HG02610 (cell line): ENCODE data around the gene ZMYM3.

Source experiments
- ATAC-seq: cut with Tn5 transposase; IDR thresholded peaks from one replicate; pipeline ENCODE4 v1.9.1; 2021; ENCODE audit warnings: mild to moderate bottlenecking, moderate library complexity; ENCODE audit not compliant: unreplicated experiment

ZMYM3 gene

DNA sequence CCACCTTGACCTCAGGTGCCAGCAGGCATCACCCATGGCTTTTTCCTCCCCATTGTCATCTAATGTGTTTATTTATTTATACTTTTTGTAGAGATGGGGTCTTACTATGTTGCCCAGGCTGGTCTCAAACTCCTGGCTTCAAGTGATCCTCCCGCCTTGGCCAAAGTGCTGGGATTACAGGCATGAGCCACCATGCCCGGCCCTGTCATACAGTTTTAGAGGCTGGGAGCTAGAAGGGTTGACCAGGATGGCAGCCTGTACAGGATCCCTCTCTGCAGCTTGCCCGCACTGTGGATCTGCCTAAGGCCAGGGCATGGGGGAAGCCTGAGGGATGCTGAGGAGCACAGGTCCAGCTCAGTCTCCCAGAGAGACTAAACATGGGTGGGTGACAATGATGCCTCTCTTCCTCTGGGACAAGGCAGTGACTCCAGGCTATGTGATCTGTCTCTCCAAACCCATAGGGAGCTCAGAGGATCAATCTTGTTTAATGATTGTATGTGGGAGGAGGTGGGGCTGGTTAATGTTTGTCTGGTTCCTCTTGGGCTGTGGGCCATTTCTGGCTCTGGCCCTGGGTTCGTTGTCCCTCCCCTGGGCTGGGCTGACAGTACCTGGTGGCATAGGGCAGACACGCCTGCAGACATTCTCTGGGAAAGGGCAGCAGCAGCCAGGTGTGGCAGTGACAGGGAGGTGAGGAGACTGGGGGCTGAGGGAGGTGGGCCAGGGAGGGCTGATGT lies 39.2 kb downstream of the ZMYM3 start:
- no peak for ATAC-seq

GRCh38 chrX:71214152-71214551 lies 39.8 kb downstream of the ZMYM3 start:
- ATAC-seq: no peak

DNA sequence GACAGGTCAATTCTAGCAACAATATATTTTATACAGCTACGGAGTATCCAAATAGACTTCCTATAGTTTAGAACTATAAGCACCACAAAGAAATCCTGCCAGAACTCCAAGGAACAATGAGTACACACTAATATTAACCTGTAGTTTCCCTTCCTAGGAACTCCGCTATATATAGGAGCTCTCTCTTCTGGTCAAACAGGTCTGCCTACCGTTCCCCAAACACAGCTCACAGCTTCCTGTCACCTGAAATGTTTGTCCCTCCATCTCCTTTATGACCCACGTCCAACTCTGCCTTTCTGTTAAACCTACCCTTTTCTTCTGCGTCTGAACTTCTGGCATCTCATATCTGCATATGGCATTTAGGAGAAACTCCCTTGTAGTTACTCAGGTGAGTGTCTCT lies 41.4 kb downstream of the ZMYM3 start:
- ATAC-seq: no peak

DNA sequence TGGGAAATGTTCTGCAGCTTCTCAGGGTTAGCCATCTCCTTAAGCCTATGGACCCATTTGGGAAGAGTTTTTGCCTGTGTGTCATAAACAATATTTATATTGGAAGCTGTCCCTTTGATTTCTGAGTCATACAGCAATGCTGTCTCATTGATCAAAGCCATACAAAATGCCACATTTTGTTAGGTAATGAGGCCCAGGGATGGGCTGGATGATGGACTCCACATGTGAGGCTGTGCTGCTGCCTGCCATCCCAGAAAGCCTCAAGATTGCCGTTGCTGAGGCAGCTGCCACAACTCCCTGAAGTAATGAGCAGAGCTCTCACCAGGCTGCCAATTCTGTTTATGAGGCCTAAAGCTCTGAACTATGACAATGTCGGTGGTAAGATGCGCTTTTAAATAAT lies 43.1 kb downstream of the ZMYM3 start:
- ATAC-seq: no peak

DNA sequence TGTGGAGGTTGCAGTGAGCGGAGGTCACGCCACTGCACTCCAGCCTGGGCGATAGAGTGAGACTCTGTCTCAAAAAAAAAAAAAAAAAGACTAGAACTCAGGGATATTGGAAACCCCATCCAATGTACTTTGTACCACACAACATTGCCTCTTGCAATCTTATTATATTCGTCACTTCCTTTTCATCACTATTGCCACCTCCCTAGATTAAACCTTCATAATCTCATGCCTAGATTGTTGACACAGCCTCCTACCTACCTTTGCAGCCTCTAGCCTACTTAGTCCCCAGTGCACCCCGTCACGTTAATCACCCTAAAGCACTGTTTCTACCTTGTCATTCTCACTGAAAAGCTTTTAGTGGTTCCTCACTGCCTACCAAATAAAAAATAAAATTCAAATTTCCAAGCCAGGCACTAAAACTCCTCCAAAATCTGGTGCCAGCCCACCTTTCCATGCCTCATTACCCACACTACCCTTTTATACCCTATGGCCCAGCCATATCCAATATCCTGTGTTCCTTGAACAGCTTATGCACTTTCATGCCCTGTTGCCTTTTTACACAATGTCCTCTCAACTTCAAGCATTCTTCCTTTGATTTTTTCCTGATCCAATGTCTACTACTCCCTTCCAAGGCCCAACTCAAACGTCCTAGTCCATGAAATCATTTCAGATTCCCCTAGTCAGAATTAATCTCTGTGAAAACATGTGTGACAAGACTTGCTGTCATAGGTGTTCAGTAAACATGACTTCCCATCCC lies 54.5 kb downstream of the ZMYM3 start:
- no peak for ATAC-seq

DNA sequence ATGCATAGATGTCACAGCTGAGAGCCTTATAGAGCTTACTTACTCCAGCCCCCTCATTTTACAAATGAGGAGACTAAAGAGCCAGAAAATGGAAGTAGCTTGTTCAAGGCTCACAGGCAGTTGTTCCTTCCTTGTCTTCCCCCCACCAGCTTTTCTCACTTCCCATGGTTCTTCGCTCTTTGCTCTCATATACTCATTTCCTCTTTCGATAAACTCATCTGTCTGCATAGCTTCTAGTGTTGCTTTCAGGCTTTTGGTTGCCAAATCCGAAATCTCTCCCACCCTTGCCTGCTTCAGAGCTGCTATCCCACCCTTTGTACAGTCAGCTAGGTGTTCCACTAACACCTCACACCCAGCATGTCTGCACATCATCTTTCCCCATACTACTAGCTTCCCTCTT lies 55.9 kb downstream of the ZMYM3 start:
- peak; percentile 73 for ATAC-seq

DNA sequence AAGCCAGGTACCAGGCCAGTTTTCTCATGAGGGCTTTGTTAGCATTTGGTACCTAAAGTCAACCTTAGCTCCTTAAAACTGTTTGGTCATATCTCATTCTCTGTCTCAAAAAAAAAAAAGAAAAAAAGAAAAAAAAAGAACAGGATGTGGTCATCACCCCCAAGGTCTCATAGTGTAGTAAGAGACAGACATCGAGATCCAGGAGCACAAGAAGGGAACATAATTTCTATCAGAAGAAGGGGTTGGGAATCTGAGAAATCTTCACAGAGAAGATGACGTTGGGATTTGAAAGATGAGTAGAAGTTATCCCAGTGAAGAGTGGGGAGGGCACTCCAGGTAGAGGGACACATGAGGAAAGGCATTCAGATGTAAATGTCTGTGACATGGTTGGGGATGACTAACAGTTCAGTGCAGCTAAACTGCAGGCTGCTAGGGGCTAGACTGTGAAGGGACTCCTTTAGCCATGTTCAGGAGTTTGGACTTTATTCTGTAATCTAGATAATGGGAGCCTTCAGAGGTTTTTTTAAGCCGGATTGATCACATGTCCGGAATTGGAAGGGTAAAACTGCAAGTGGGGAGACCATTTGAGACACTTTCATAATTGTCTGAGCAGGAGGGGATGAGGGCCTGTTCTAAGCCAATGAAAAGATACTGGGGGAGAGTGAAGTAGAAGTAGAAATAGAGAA lies 57.8 kb downstream of the ZMYM3 start:
- ATAC-seq: peak; percentile 58

DNA sequence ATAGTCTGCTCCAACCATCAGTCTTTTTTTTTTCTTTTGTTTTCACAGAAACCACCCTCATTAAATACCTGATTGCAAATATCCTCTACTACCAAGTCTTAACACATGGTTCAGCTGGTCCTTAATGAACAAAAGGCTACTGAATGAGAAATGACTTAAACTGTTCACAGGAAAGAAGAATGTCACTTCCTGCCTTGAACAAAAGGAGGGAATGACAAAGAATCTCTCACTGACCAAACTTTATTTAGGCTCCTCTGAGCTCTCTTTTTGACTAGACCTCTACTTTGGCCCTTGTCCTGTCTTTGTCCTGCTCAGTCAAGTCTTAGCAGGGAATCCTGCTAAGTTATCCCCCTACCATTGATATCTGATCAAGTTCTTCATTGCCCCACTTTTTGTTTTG lies 62.7 kb downstream of the ZMYM3 start:
- no peak for ATAC-seq
